ENCODE measurements around the gene ENTHD1.

ENTHD1 gene, protein sequence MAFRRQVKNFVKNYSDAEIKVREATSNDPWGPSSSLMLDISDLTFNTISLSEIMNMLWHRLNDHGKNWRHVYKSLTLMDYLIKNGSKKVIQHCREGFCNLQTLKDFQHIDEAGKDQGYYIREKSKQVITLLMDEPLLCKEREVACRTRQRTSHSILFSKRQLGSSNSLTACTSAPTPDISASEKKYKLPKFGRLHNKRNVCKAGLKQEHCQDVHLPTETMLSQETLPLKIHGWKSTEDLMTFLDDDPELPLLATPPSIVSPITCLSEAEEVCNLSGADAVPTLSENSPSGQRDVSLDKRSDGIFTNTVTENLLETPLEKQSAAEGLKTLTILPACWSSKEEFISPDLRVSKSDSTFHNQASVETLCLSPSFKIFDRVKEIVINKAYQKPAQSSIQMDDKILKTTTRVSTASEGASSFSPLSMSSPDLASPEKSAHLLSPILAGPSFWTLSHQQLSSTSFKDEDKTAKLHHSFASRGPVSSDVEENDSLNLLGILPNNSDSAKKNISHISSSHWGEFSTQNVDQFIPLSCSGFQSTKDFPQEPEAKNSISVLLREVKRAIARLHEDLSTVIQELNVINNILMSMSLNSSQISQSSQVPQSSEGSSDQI

DNA sequence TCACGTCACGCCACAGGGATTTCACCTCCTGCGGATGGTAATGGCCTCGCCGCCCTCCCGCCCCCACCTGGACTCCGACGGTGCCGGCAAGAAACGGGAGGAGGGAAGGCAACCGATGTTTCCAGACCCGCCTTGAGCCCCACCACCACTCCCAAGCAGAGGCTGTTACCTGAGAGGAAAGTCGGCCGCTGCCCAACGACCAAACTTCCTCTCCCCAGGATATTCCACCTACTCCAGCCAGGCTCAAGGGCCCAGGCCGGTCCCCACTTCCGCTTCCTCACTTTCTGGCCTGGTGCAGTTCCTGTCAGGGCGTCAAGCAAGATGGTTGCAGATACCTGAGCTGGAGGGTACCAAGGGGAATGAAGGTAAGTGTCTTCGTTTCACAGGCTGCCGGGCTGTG, at the start of gene ENTHD1:
Gene ENTHD1 (minus strand): TSS at position 235 of the 400 bp plus-strand sequence. CDS start 6,012 bp downstream, outside the sequence.
- DNase-seq (ENCODE audit: low read depth): no peak

DNA sequence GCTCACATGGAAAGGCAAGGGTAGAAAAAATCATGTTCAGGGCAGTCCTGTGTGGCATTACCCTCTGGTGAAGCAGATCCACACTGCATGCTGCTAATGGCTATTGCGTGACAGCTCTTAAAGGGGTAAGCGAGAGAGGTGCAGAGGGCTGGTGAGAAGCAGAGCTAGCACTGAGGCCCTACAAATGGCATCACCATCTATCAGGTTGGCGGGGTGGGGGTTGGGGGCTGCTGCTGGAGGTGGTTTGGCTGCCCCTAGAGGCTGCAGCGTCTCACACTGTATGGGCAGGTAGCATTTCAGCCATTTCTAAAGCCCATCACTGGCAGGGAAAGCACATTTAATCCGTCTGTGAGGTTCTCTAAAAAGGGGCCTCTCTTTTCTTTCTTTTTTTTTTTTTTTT, 49.8 kb upstream of the ENTHD1 start:
- no peak for DNase-seq (ENCODE audit: low read depth)

DNA sequence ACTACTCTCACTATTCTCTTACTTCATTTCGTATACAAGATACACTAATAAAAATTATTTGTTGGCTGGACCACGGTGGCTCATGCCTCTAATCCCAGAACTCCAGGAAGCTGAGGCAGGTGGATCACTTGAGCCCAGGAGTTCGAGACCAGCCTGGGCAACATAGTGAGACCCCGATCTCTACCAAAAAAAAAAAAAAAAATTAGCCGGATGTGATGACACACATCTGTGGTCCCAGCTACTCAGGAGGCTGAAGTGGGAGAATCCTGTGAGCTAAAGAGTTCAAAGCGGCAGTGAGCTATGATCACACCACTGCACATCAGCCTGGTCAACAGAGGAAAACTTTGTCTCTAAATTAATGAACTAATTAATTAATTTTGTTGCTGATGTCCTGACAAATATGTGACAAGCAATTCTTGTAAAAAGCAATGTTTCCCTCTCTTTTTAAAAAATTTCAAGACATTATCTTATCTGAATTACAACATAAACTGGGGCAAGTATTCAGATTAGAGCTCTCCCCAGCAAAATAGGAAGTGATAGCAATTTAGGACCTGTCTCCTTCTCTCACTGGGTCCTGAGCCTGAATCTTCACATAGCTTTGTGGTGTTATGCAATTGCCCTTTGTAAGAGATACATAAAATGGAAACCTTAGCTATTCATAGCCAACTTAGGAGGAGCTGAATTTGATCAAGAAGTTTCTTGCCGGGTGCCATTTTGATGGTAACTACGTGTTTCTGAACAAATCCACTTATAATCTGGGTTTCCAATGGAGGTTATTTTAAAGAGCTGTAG, 49.1 kb upstream of the ENTHD1 start:
- DNase-seq (ENCODE audit: low read depth): no peak

DNA sequence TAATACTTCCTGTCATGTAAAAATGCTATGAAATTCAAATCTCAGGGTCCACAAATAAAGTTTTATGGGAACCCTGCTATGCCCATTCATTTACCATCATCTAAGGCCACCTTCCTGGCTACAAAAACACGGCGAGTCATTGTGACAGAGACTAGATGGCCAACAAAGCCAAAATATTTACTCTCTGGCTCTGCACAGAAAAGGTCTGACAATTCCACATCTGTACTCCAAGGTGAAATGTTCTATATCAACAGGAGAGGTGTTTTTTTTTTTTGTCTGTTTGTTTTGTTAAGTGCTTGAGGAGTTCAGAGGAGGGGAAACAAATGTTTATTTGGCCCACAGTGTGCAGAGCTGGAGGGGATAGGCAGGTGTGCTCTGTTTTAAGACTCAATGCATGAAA, 48.0 kb upstream of the ENTHD1 start:
- no peak for DNase-seq (ENCODE audit: low read depth)

DNA sequence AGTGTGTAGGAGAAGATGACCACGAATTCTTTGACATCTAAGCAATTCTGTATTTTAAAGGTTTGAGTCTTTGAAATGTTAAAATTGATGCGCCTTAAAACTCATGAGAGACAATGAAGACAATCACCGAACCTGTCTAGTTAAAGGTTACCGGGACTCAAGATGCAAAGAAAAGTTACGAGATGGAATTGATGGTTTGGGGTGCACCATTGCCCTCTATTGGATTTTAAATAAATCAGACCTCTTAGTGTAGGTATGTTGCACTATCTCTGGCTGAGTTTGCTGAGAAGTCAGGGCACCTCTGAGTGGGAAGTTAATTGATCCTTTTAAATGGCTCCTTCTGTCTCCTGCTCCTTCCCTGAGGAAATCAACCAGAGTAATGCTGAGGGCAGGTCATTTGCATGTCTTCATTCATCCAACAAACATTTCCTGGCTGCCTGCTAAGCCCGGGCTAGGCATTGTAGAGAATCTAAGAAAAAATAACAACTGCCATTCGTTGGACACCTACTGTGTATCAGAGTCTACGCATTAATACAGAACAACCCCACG, 47.3 kb upstream of the ENTHD1 start:
- DNase-seq (ENCODE audit: low read depth): no peak

DNA sequence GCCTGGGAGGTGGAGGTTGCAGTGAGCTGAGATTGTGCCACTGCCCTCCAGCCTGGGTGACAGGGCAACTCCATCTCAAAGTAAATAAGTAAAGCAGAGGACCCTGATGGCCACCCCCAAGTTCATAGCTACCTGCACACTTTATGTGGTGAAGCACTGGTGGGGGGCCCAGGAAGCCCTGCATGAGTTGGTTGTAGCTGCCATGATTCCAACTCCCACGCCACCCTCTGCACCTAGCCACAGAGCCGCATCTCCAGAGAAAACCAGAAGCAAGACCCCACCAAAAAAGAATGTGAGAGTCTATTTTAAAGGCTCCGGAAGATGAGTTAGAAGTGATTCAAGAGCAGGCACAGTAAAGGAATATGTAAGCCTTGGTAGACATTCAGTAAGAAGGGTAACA, 46.3 kb upstream of the ENTHD1 start:
- DNase-seq (ENCODE audit: low read depth): no peak

DNA sequence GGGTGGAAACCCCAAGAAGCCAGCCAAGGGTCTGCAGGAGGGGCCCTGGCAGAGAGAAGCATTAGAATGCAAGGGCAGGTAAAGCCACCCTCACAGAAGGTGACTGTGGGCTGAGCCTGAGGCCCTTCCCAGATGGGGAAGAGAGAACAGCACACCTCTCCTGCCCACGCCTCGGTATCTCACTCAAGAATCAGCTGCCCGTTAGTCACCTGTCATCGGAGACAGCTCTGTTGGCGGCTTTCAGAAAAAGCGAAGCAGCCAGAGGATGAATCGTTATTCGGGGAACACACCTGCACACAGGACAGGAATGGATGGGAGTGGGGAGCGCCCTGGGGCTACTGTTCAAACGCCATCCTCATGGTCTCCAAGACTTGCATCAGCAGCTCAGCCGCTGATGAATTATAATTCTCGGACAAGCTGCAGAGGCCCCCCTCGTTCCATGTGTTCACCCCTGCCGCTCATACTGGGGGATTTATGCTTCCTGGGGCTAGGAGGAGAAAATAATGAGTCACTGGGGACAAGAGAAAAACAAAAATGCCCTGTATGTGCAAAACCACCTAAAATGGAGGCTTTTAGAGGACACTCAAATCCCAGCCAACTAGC, 45.0 kb upstream of the ENTHD1 start:
- no peak for DNase-seq (ENCODE audit: low read depth)

DNA sequence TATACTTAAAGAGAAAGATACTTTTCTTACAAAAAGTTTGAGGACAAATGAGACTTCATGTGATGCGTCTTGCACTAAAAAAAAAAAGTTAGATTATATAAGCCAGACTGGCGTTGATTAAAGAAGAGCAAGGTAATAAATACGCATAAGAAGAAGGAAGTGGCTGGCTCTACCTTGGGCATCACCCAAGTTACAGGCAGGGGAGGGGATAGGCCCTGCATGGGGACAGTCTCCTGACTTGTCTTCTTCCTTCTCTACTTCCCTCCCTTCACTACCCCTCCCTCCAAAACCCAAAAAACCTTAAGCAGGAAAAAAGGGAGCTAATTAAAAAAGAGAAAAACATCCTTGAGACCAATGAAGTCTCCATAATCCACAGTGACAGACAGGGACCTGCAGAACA, 44.3 kb upstream of the ENTHD1 start:
- DNase-seq (ENCODE audit: low read depth): no peak

DNA sequence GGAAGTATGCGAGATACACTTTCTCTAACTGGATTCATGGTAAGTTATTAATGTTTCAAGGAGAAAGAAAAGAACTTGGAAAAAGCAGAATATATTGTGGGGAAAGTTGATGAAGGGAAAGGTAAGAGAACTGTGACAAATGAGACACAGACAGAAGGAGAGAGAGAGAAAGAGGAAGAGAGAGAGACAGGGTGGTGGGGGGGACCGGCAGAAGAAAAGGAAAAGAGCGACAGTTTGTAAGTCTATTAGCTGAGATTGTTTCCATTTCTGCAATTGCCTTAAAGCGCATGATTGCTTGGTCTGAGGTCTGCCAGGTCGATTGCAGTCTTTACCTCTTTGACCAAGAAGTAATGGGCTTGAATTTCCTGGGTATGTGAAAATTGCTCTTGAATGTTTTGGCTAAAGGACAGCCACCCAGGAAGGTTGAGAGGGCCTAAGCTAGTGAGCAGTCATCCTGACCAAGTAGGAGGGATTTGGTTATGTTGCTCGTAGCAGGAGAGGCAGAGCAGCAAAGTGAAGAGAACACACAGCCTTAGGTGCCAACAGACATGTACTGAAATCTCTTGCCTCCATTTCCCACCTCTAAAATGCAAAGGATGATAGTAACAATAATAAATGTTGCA, 43.1 kb upstream of the ENTHD1 start:
- DNase-seq (ENCODE audit: low read depth): no peak

DNA sequence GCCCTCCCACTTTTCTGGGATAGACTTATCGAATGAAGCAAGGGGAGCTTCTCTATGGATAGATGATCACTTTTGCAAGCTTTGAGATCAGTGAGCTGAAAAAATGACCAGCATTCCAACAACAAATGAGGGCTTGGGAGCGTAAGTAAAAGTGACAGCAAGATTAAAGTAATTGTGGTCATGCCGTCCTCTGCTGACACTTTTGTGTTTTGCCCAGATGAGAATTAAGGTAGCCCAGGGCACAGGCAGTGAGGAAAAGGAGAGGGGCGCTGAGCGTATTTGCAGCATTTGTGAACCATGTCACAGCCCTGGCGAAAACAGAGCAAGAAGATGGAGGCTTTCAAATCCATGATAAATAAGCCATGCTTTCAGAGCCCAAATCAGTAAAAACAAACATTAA, 42.1 kb upstream of the ENTHD1 start:
- DNase-seq (ENCODE audit: low read depth): no peak

DNA sequence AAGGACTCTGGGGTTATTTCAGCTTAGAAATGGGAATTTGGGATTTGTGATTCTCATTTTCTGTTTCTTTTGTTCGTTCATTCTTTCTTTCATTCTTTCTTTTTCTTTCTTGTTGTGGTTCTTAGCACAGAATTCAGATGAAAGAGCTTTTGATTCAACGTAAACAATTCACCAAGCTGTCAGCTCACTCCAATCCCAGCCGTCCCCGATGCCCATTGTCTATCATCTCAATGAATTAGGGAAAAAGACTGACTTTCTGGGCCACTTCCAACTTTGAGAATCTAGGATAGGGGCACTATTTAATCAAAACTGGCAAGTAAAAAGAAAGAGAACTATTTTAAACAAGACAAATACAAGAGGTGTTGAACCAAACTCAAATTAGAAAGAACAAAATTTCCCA, 41.6 kb upstream of the ENTHD1 start:
- no peak for DNase-seq (ENCODE audit: low read depth)

DNA sequence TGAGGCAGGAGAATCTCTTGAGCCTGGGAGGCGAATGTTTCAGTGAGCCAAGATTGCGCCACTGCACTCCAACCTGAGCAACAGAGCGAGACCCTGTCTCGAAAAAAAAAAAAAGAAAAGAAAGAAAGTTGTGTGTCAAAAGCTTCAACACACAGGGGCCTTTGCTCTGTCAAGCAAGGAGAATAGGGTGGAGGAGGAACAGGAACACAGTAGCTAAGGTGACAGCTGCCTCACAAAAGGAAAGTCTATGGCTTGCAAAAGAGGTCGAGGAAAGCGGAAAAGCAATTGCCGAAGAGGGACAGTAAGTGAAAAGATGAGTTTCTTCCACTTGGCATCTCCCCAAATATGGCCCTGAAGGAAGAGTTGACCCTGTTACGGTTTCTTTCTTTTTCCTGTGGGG, 40.2 kb upstream of the ENTHD1 start:
- DNase-seq (ENCODE audit: low read depth): no peak

DNA sequence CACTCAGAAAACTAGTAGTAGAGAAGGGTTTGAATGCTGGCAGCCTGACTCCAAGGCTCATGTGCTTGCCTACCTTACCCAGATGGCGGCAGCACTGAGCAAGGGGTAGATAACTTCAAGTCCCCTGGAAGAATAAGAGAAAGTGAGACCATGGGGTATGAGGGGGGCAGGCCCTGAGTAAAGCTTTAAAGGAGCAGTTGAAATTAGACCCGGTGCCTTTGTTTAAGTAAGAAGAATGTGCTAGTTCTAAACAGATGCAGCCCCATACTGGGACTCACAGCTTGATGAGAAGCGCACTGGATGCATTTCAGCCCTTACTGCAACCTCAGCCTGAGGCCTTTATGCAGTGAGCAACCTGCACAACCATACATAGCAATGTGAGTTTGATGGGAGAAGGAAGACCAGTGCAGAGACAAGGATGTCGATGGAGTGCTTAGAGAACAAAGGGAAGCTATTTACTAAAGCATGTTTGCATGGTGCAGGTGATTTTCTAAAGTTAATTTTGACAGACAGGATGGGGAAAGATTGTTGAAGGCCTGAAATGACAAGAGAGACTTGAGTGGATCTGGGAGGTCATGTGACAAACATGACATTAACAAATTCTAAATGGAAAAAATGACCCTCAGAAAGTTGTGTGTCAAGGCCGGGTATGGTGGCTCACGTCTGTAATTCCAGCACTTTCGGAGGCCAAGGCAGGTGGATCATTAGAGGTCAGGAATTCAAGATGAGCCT, 39.5 kb upstream of the ENTHD1 start:
- peak; percentile 51 for DNase-seq (ENCODE audit: low read depth)

DNA sequence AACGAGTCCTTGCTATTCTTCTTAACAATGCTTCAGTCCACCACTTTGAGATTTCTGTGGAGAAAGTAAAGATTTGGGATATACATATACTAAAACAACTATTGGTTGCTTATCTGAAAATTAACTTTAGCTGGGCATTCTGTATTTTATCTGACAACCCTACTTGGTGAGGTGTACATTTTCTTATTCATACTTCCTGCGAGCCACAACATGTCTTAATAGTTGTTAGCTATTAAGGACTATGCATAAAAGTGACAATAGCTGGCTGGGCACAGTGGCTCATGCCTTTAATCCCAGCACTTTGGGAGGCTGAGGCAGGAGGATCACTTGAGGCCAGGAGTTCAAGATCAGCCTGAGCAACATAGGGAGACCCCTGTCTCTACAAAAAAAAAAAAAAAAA, 38.6 kb upstream of the ENTHD1 start:
- no peak for DNase-seq (ENCODE audit: low read depth)

DNA sequence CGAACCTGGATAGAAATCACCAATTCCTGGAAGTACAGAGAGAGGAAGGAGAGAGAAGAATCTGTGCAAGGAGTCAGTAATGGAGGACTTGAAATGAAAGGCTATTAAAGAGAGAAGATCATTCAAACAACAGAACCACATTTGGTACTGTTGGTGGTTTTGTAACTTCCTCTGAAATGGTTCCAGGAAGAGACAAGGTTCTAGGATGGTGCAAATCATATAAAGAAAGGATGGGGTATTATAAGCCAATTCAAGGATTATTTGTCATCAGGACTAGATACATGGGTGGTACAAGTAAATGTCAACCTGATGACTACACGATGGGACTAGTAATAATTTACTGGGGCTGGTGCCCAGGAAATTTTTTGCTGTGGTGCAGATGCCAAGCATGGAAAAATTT, 37.7 kb upstream of the ENTHD1 start:
- DNase-seq (ENCODE audit: low read depth): no peak

DNA sequence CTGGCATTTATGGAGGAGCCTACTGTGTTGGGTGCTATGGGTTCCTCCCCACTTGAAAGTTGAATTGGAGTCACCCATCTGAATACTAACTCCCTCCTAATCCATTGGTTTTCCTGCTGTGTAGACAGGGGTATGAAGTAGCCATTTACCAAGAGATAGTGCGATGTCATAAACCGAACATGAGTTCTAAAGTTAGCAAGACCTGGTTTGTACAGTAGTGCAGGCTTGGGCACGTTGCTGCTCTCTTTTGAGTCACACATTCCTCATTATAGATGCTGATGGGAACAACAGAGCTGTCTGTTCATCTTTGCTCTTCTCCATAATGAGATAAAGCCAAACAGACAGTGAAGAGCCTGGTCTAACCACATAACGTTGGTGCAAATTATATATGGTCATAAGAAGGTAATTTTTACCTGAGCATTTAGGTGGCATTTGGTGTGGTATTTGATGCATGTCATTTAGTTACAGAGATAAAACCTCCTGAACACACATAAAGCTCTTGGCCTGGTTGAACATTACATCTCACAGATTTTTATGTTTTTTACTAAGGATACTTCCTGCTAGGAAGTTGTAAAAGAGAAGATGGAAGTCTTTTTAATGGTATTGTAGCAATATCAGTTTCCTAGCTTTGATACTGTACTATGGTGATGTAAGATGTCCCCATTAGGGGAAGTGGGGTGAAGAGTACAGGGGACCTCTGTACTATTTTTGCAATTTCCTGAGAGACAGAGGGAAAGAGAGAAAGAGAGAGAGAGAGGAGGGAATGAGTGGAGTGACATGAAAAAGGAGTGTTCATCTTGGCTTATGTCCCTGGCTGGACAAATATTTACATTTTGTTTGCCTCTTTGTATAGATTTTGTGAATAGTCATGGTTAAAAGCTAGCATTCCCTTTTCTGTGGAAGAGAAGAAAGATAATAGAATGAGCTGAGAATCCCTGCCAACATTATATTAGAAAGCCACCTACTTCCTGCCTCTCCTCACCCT, 35.3 kb upstream of the ENTHD1 start:
- no peak for DNase-seq (ENCODE audit: low read depth)

DNA sequence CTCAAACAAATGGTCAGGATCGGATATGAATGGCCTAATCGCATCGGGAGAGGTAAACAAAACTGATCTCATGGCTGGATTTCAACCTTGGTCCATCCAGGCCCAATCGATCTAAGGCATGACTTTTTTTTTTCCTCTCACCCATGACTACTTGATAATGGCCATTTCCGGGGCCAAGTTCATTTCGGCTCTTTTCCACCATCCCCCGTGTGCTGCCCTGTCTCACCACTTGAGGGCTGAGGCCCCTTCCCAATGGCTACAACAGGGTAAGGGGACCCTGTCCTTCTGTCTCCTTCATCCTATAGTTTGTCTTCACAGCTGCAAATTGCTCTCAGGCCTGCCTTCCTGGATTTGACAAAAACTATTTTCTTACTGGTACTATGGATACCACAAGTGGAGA, 34.0 kb upstream of the ENTHD1 start:
- DNase-seq (ENCODE audit: low read depth): no peak

DNA sequence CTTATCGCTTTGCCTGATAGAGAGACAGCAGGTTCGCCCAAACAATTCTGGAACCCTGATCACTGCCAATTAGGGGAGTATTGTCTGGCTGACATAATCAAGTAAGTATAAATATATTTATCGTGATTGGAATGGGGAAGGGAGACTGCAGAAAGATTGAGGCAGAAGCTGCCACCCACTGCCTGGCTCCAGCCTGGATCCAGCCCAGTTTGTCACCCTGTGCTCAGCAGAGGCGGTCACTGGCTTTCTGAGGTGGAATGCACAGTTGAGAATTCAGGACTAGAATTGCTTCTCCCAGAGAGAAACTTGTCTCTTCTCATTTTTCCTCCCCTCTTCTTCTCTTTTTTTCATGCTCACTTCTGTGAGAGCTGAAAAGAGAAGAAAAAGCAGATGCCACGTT, 33.2 kb upstream of the ENTHD1 start:
- DNase-seq (ENCODE audit: low read depth): no peak

DNA sequence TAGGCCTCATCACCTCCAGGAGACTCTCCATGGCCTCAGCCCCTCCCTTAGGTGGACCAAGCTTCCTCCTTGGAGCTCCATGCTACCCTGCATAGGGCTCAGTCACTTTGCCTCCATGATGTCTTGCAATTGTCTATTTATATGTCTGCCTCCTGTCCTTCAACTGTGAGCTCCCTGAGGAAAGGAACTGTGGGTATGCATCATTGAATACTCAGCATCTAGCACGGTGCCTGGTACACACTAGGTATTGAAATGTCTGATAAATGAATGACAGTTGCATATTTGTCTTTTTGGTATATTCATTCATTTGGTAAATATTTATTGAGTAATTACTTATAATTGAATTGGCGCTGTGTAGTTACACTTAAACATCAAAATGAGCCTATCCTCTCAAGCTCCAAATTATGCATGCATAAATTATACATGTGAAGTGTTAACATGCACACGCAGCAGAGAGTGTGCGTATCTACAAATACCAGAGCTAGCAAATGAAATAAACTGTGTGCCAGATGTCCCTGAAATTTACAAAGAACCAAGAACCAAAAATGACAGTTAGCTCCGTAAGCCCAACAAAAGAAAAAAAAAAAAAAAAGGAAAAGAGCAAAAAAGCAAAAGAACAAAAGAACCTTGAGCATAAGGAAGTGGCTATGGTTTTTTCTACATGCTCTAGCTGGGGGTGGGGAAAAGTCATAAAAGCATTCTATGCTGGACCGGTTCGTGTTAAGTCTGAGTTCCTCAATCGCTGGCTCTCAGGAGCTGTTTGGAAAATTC, 32.5 kb upstream of the ENTHD1 start:
- DNase-seq (ENCODE audit: low read depth): no peak
